Heart left ventricle (tissue), 16 donors: ENCODE data around the gene SNORC. TPM values are rescaled to one million over a fixed set of nuclear protein-coding genes. Genes with fewer than 3 reads are reported as not detected.

Source experiments
- ATAC-seq, 4 donors: fragments of 200-7000 bp; cut with Tn5 transposase; one replicate each; pipeline ENCODE4 v1.9.1; 2020 to 2022; ENCODE audit warnings: moderate library complexity in 4 of 4, mild to moderate bottlenecking in 3 of 4, moderate number of reproducible peaks in 1 of 4
- DNase-seq, 5 donors: peaks; one replicate each; pipeline ENCODE4 v3.0.0-alpha.2; 2020
- H3K27ac ChIP-seq, 12 donors: fragments of 200-600 bp; sonication (generic) in 4 of 12; one replicate each; pipeline versions ENCODE4 v1.5.0 to v1.8.0; 2016 to 2022; ENCODE audit warnings: mild to moderate bottlenecking in 2 of 12
- H3K27me3 ChIP-seq, 9 donors: fragments of 200-600 bp; sonication (generic) in 2 of 9; one replicate each; pipeline versions ENCODE4 v1.5.1 to v1.8.0; 2016 to 2022; ENCODE audit warnings: mild to moderate bottlenecking in 3 of 9
- H3K36me3 ChIP-seq, 9 donors: fragments of 200-600 bp; sonication (generic) in 2 of 9; one replicate each; pipeline versions ENCODE4 v1.5.0 to v1.8.0; 2018 to 2022; ENCODE audit warnings: mild to moderate bottlenecking in 2 of 9
- H3K4me1 ChIP-seq, 12 donors: fragments of 200-600 bp; sonication (generic) in 4 of 12; one replicate each; pipeline versions ENCODE4 v1.5.0 to v1.8.0; 2016 to 2022; ENCODE audit warnings: mild to moderate bottlenecking in 3 of 12
- H3K4me3 ChIP-seq, 12 donors: fragments of 200-600 bp; sonication (generic) in 4 of 12; one replicate each; pipeline versions ENCODE4 v1.5.0 to v1.8.0; 2017 to 2022; ENCODE audit warnings: mild to moderate bottlenecking in 9 of 12, moderate library complexity in 4 of 12
- H3K9me3 ChIP-seq, 12 donors: fragments of 200-600 bp; sonication (generic) in 4 of 12; one replicate each; pipeline versions ENCODE4 v1.5.0 to v1.8.0; 2016 to 2022; ENCODE audit warnings: mild to moderate bottlenecking in 1 of 12
- CTCF ChIP-seq, 12 donors: fragments of 200-600 bp; sonication (generic) in 4 of 12; IDR thresholded peaks; one replicate each; pipeline versions ENCODE4 v1.5.0 to v1.8.0; 2018 to 2022; ENCODE audit warnings: antibody characterized with exemption in 12 of 12, mild to moderate bottlenecking in 5 of 12
- POLR2A ChIP-seq, 2 donors: fragments of 450-650 bp; IDR thresholded peaks; one replicate each; pipeline ENCODE4 v1.6.1; 2017; ENCODE audit warnings: antibody characterized with exemption in 2 of 2, mild to moderate bottlenecking in 2 of 2, moderate library complexity in 2 of 2
- WGBS, 4 donors: extraction: QIAGEN DNeasy Blood & Tissue Kit in 2 of 4; methylation state at CpG; one replicate each; pipeline versions ENCODE4 v1.1.5 to v1.1.7; 2013 to 2018; 5-methylcytosine and 5-hydroxymethylcytosine counted together
- intact Hi-C, 10 donors: fragments of 100-400 bp; cut with DNase I; formaldehyde crosslinking; loops; one replicate each; pipeline versions ENCODE4 v1.11.1 to v1.14.2; 2022
- polyA plus RNA-seq, 2 donors: library from polyadenylated mRNA; stranded (reverse); fragments of 200-250 nt; gene quantifications; one replicate each; pipeline ENCODE4 v1.2.3, GENCODE V29; 2013
- total RNA-seq, 9 donors: library from RNA; depleted of rRNA in 2 of 9; stranded (reverse); fragments of >200 nt in 2 of 9; fragmentation: NEBNext Ultra II Directional in 3 of 9; extraction: Animal tissue kit (Norgen Biotek cat#: 25700) in 3 of 9; gene quantifications; one replicate each; pipeline versions ENCODE4 v1.1.0 to v1.2.4, GENCODE V29; 2016 to 2023
- donor health status: ischemic (EF 13 %, LVEDD 7.1; RV severe dilation, severe dysfunction).
- donor health status: healthy with polysubstance abuse.
- donor health status: DM: no; HTN: yes; CAD: no.
- donor health status: DM: no; HTN: no; CAD: no.
- donor health status: ischemic (EF 25% LVEDD 6.9; RV normal size, moderate dysfunction).
- donor health status: ischemic (EF 25% LVEDD 5.7; RV mildly dilated, moderate dysfunction).
- donor health status: healthy.
- donor health status: DM: yes; HTN: yes; CAD: no.
- donor health status: ischemic (EF 35%, LVEDD 5.7; RV mildly dilated, moderate dysfunction).
- donor health status: nonischemic (EF 11% LVEDD 7.7; RV severe dilation, severe dysfunction).
- donor health status: DM: yes; HTN: yes; CAD: no.
- donor health status: PGD.
- donor health status: ischemic (EF 29% LVEDD 5.4; RV normal size, mild dysfunction).
- donor health status: nonischemic (EF 23%, LVEDD 6.1; RV moderate dilation, normal function).

Gene SNORC
- total and polyA plus RNA-seq, 11 donors, result 0.38 to 2.9 (median 0.74) TPM

DNA sequence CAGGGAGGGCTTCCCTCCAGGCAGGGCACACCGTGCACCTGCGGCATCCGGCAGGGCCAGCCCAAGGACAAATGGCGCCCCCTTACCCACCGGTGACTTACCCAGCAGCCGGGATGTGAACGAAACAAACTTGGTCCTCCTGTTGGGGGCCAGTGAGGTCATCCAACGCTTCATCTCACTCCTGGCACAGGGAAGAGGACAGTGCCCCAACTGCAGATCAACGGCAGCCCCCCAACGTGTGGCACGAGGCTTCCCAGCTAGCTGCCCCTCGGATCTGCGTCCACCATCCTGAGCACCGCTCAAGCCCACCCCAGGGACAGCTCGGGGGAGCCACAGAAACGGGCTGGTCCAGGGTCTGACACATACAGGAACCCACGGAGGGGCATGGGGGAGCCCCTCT is 12.0 kb downstream of the SNORC start:
- DNase-seq (no peak), ATAC-seq (no peak)
- Histone ChIP-seq H3K4me1 (peaks cover 0 to 1% (median 0%) of the 10 kb centered on the region in 12 donors), H3K9me3 (no peaks in the 10 kb centered on the region), H3K27ac (no peak overlapping the region), H3K4me3 (no peak overlapping the region), H3K27me3 (peaks cover 0 to 7% (median under 1%) of the 10 kb centered on the region in 9 donors), H3K36me3 (no peaks in the 10 kb centered on the region)
- TF ChIP-seq POLR2A (IDR thresholded peaks at IDR 0.05) (no peak), CTCF (IDR thresholded peaks at IDR 0.05) (no peak)
- 80 to 93% (median 86%) methylated on average over 9 to 17 of the region's 17 CpGs for WGBS, 4 donors
- intact Hi-C loops, result loop anchor here in 1 of 10 donors (10.0 kb wide), 1 partner anchor 143 kb away; no protein-coding TSS in a partner anchor

- no peak for DNase-seq
- Histone ChIP-seq H3K4me1 (no peaks in the 10 kb centered on the region), H3K27ac (no peak overlapping the region), H3K4me3 (no peak overlapping the region), H3K27me3 (peaks cover 0 to 9% (median 0%) of the 10 kb centered on the region in 9 donors), H3K9me3 (no peaks in the 10 kb centered on the region), H3K36me3 (no peaks in the 10 kb centered on the region)
- intact Hi-C loops, result loop anchor here in 1 of 10 donors (10.0 kb wide), 1 partner anchor 142 kb away; no protein-coding TSS in a partner anchor
- 85 to 92% (median 91%) methylated on average over 18 to 20 of the region's 20 CpGs for WGBS, 4 donors
- ATAC-seq, result no peak
- TF ChIP-seq POLR2A (IDR thresholded peaks at IDR 0.05) (no peak), CTCF (IDR thresholded peaks at IDR 0.05) (no peak)
Measured at GRCh38 chr2:232882505-232883115, 12.5 kb downstream of the SNORC start.

DNA sequence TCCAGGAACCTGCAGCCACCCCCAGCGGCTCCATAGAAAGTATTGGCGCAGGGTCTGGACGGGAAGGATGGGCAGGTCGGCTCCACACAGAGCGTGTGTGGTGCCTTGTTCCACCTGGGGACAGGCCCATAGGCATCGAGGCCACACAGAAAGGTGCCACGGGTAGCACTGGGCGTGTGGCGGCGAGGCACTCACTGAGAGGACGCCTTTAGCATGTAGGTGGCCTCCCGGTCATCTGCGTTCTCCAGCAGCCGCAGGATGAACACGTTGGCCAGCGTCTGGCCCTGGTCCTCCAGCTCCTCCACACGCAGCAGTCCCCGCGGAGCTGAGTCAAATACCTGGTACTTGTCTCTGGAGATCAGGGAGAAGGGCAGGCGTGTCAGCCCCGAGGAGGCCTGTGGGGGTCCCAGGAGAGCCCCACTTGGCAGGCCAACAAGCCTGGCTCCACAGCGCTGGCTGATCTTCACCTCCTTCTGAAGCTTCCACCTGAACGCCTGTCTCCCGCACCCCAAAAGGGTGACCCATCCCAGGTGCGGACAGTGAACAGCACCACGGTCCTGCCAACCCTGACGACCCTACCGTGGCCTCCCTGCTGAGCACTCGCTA is 13.2 kb downstream of the SNORC start:
- peaks cover 0 to 10% (median 0%) of the 10 kb centered on the region in 9 donors for H3K27me3 ChIP-seq
- H3K27ac ChIP-seq, result no peak overlapping the region
- no peaks in the 10 kb centered on the region for H3K4me1 ChIP-seq
- H3K36me3 ChIP-seq, result no peaks in the 10 kb centered on the region
- no peak for TF ChIP-seq POLR2A (IDR thresholded peaks at IDR 0.05)
- no peak for TF ChIP-seq CTCF (IDR thresholded peaks at IDR 0.05)
- intact Hi-C loops, result loop anchor here in 1 of 10 donors (10.0 kb wide), 1 partner anchor 142 kb away; no protein-coding TSS in a partner anchor
- DNase-seq (no peak), ATAC-seq (no peak)
- whole genome bisulfite sequencing, 4 donors, result 87 to 91% (median 90%) methylated on average over 27 to 29 of the region's 29 CpGs
- H3K9me3 ChIP-seq, result no peaks in the 10 kb centered on the region
- no peak overlapping the region for H3K4me3 ChIP-seq

DNA sequence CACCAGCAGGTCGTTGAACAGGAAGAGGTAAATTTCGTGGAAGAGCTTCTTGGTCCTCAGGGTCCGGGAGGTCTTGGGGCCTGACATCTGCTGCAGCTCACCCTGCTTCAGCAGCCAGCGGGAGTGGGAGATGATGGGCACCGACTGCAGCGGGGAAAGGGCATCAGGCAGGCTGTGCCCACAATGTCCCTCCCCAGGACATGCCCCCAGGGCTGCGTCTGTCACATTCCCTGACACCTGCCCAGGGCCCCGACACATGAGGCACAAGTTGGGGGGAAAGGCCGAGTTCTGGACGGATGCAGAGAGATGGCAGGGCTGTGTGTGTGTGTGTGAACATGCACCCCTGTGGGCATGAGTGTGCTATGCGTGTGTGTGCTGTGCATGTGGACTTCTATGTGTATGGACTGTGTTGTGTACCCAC is 13.9 kb downstream of the SNORC start:
- H3K4me1 ChIP-seq, result no peaks in the 10 kb centered on the region
- no peak for TF ChIP-seq CTCF (IDR thresholded peaks at IDR 0.05)
- no peak for TF ChIP-seq POLR2A (IDR thresholded peaks at IDR 0.05)
- H3K4me3 ChIP-seq, result no peak overlapping the region
- H3K9me3 ChIP-seq, result no peaks in the 10 kb centered on the region
- H3K27me3 ChIP-seq, result peaks cover 0 to 10% (median 0%) of the 10 kb centered on the region in 9 donors
- ATAC-seq, result no peak
- no peak for DNase-seq
- WGBS, 4 donors, result 78 to 82% (median 80%) methylated on average over 8 to 11 of the region's 11 CpGs
- H3K36me3 ChIP-seq, result no peaks in the 10 kb centered on the region
- intact Hi-C loops, result loop anchor here in 1 of 10 donors (10.0 kb wide), 1 partner anchor 141 kb away; no protein-coding TSS in a partner anchor
- no peak overlapping the region for H3K27ac ChIP-seq
